IMR-90 (cell line): Measurements from ENCODE around the gene CSKMT. TPM values are rescaled to one million over a fixed set of nuclear protein-coding genes. Genes with fewer than 3 reads are reported as not detected.
A peak's percentile ranks its signal among the peaks of the same experiment; 100 is the strongest.

ENCODE experiments used
- ATAC-seq: fragments of 200-7000 bp; cut with Tn5 transposase; 2 replicates; pipeline ENCODE4 v1.9.1; 2020; ENCODE audit warnings: low read depth, mild to moderate bottlenecking, moderate library complexity
- BruUV-seq: library from RNA; stranded (reverse); fragments of 400-500 nt; replicated peaks from 2 replicates; lab custom pipeline; 2021; lab: Mats Ljungman, UMichigan
- CTCF ChIA-PET: fragments of 300-600 bp; formaldehyde crosslinking; extraction: SDS; loops from one replicate; lab custom pipeline; 2021; ENCODE audit warnings: antibody characterized with exemption; lab: Yijun Ruan, JAX
- POLR2A ChIA-PET: fragments of 300-600 bp; sonication (Branson Sonifier 250); formaldehyde crosslinking; loops from one replicate; lab custom pipeline; 2022; ENCODE audit warnings: antibody characterized with exemption; ENCODE audit not compliant: unreplicated experiment; lab: Charles Lee
- DNase-seq: peaks from one replicate; pipeline ENCODE4 v3.0.0; 2013
- H2AFZ ChIP-seq: replicated peaks from 2 replicates; pipeline ENCODE3; 2013; ENCODE audit warnings: low read length, mild to moderate bottlenecking; ENCODE audit not compliant: poor library complexity
- H2AK5ac ChIP-seq: 2 replicates; pipeline ENCODE4 v1.6.1; 2013; ENCODE audit warnings: low read depth, low read length, inconsistent platforms
- H2AK9ac ChIP-seq: replicated peaks from 2 replicates; pipeline ENCODE3; 2013; ENCODE audit warnings: mild to moderate bottlenecking, low read depth, low read length, moderate library complexity; ENCODE audit not compliant: poor library complexity
- H2BK120ac ChIP-seq: 2 replicates; pipeline ENCODE4 v1.6.1; 2013; ENCODE audit warnings: low read depth, low read length, inconsistent platforms
- H2BK15ac ChIP-seq: 3 replicates; pipeline ENCODE4 v1.6.1; 2013; ENCODE audit warnings: low read depth, low read length, inconsistent platforms
- H2BK20ac ChIP-seq: 2 replicates; pipeline ENCODE4 v1.6.1; 2013; ENCODE audit warnings: low read depth, mild to moderate bottlenecking, inconsistent platforms, low read length, moderate library complexity
- H2BK5ac ChIP-seq: 2 replicates; pipeline ENCODE4 v1.6.1; 2013; ENCODE audit warnings: mild to moderate bottlenecking, low read depth, low read length, inconsistent platforms; ENCODE audit not compliant: poor library complexity, severe bottlenecking
- H3K14ac ChIP-seq: replicated peaks from 2 replicates; pipeline ENCODE4 v1.6.1; 2013; ENCODE audit warnings: low read depth, low read length, inconsistent platforms
- H3K18ac ChIP-seq: 2 replicates; pipeline ENCODE4 v1.6.1; 2013; ENCODE audit warnings: low read depth, low read length, control low read depth
- H3K23ac ChIP-seq: 2 replicates; pipeline ENCODE4 v1.6.1; 2013; ENCODE audit warnings: low read depth, low read length, inconsistent platforms
- H3K27ac ChIP-seq: 2 replicates; pipeline ENCODE4 v1.5.1; 2013; ENCODE audit warnings: mild to moderate bottlenecking, control low read depth, low read length; ENCODE audit not compliant: insufficient read depth
- H3K27me3 ChIP-seq: 2 replicates; pipeline ENCODE4 v1.6.1; 2013; ENCODE audit warnings: low read length; ENCODE audit not compliant: control insufficient read depth, insufficient read depth
- H3K36me3 ChIP-seq: 2 replicates; pipeline ENCODE4 v1.6.1; 2013; ENCODE audit warnings: low read length, mixed read lengths; ENCODE audit not compliant: control insufficient read depth, insufficient read depth
- H3K4ac ChIP-seq: 2 replicates; pipeline ENCODE4 v1.6.1; 2013; ENCODE audit warnings: low read depth, low read length, inconsistent platforms
- H3K4me1 ChIP-seq: 2 replicates; pipeline ENCODE4 v1.6.1; 2013; ENCODE audit warnings: low read length, mixed read lengths; ENCODE audit not compliant: control insufficient read depth, insufficient read depth
- H3K4me2 ChIP-seq: 2 replicates; pipeline ENCODE4 v1.6.1; 2013; ENCODE audit warnings: low read depth, mild to moderate bottlenecking, control low read depth, low read length, moderate library complexity
- H3K4me3 ChIP-seq: 2 replicates; pipeline ENCODE4 v1.5.1; 2013; ENCODE audit warnings: low read depth, mild to moderate bottlenecking, control low read depth, low read length, moderate library complexity; ENCODE audit not compliant: insufficient read depth
- H3K56ac ChIP-seq: 2 replicates; pipeline ENCODE4 v1.6.1; 2013; ENCODE audit warnings: low read length, inconsistent platforms; ENCODE audit not compliant: insufficient read depth; ENCODE audit errors: extremely low read depth
- H3K79me1 ChIP-seq, 2 experiments: 2 replicates each; pipeline ENCODE4 v1.6.1; 2013; ENCODE audit warnings: low read length in 2 of 2, inconsistent platforms in 1 of 2, low read depth in 1 of 2
- H3K9ac ChIP-seq: 2 replicates; pipeline ENCODE4 v1.6.1; 2013; ENCODE audit warnings: low read depth, low read length, control low read depth
- H3K9me1 ChIP-seq: 2 replicates; pipeline ENCODE4 v1.6.1; 2013; ENCODE audit warnings: low read length, inconsistent platforms; ENCODE audit not compliant: insufficient read depth
- H3K9me3 ChIP-seq: 2 replicates; pipeline ENCODE4 v1.6.1; 2013; ENCODE audit warnings: low read length; ENCODE audit not compliant: control insufficient read depth, insufficient read depth
- H4K20me1 ChIP-seq: 2 replicates; pipeline ENCODE4 v1.6.1; 2013; ENCODE audit warnings: low read length, inconsistent platforms; ENCODE audit not compliant: insufficient read depth
- H4K5ac ChIP-seq: 2 replicates; pipeline ENCODE4 v1.6.1; 2013; ENCODE audit warnings: mild to moderate bottlenecking, low read depth, low read length, control low read depth
- H4K8ac ChIP-seq, 2 experiments: 2 replicates each; pipeline ENCODE4 v1.6.1; 2013; ENCODE audit warnings: low read depth in 2 of 2, low read length in 2 of 2, control low read depth in 1 of 2, inconsistent platforms in 1 of 2
- H4K91ac ChIP-seq: 2 replicates; pipeline ENCODE4 v1.6.1; 2013; ENCODE audit warnings: low read depth, low read length, inconsistent platforms; ENCODE audit not compliant: insufficient read depth
- BHLHE40 ChIP-seq: fragments of 150-350 bp; IDR thresholded peaks from 2 replicates; pipeline ENCODE4 v1.6.1; 2016; ENCODE audit warnings: mild to moderate bottlenecking, low read depth, low read length
- CEBPB ChIP-seq: IDR thresholded peaks from 2 replicates; pipeline ENCODE4 v1.6.1; 2012; ENCODE audit warnings: low read depth, low read length, improper control_type of control experiment
- POLR2A ChIP-seq: IDR thresholded peaks from 2 replicates; pipeline ENCODE4 v1.6.1; 2012; ENCODE audit warnings: mild to moderate bottlenecking, low read depth, low read length
- WGBS, 2 experiments: methylation state at CpG; one replicate each; pipeline versions ENCODE4 v1.1.5 to v1.1.7; 2013; ENCODE audit warnings: missing lambda C conversion rate in 2 of 2; ENCODE audit not compliant: insufficient read length in 1 of 2; ENCODE audit errors: extremely low coverage in 2 of 2; 5-methylcytosine and 5-hydroxymethylcytosine counted together
- dilution Hi-C: fragments of 300-500 bp; cut with HindIII; formaldehyde crosslinking; loops from one replicate; pipeline ENCODE4 v1.14.3; 2018; ENCODE audit warnings: low sequenced_read_pairs; ENCODE audit not compliant: unreplicated experiment
- in situ Hi-C: fragments of 300-500 bp; cut with MboI; formaldehyde crosslinking; loops from 3 replicates; pipeline ENCODE4 v1.14.3; 2019; ENCODE audit warnings: low sequenced_read_pairs, inconsistent platforms, mixed read lengths
- intact Hi-C: fragments of 100-400 bp; cut with micrococcal nuclease; formaldehyde crosslinking; loops from 2 replicates; pipeline ENCODE4 v1.10.0; 2022
- polyA plus RNA-seq, 3 experiments: library from polyadenylated mRNA; depleted of rRNA; stranded (reverse); fragments of >200 nt; gene quantifications; 2 replicates each; pipeline ENCODE4 v1.2.3, GENCODE V29; 2012; ENCODE audit warnings: low replicate concordance in 1 of 3
- total RNA-seq: library from RNA; depleted of rRNA; stranded (reverse); fragments of >200 nt; gene quantifications from 2 replicates; pipeline ENCODE4 v1.2.3, GENCODE V29; 2012
- TF ChIP-seq, protein P1 (sequence below): fragments of 150-350 bp; IDR thresholded peaks from 2 replicates; pipeline ENCODE4 v1.6.1; 2016; ENCODE audit warnings: low read depth, mild to moderate bottlenecking, low read length, moderate library complexity, borderline replicate concordance
- TF ChIP-seq, protein P2 (sequence below): fragments of 150-350 bp; IDR thresholded peaks from 2 replicates; pipeline ENCODE4 v1.6.1; 2017; ENCODE audit warnings: mild to moderate bottlenecking, antibody characterized with exemption, low read length, low read depth

The CSKMT gene
- total and polyA plus RNA-seq, 2 of the 4 experiments (the other 2 are of a cell fraction): 5.3 to 7.9 TPM

- DNase-seq: peak; percentile 83
Observed at GRCh38 chr11:62678770-62679696, 13.9 kb downstream of the CSKMT start, which contains the start of gene UBXN1. UBXN1 (minus strand) TSS chr11:62679073; CDS start chr11:62678923, 150 bp downstream.

More at GRCh38 chr11:62678770-62679696, 13.9 kb downstream of the CSKMT start, which contains the start of gene UBXN1:
- in situ Hi-C loops (no loop called here), intact Hi-C loops (loop anchor here (1.0 kb wide), 1 partner anchor 8 kb away; the partner anchor contains the start of gene UQCC3), dilution Hi-C loops (no loop called here)
- BruUV-seq: no TSS peak
- 0% methylated on average over 1 of the region's 55 CpGs; no CpG with 5 or more reads in 1 of the 2 experiments for WGBS, 2 experiments
- ATAC-seq: peak; percentile 73
- Histone ChIP-seq H3K14ac (peak within 1 kb of the TSS; percentile 90), H2BK20ac (peak within 1 kb of the TSS; percentile 44), H3K4ac (peak within 1 kb of the TSS; percentile 85), H2AFZ (peak within 1 kb of the TSS; percentile 97), H3K9me1 (peaks cover 4% of the 10 kb centered on the region; the same call in 1 of the 2 replicates), H4K5ac (peak within 1 kb of the TSS; percentile 99), H3K4me3 (peak within 1 kb of the TSS; percentile 94), H3K23ac (peak within 1 kb of the TSS; percentile 84), H2AK5ac (peak within 1 kb of the TSS; percentile 76), H2AK9ac (peak within 1 kb of the TSS; percentile 98), H4K91ac (peak within 1 kb of the TSS; percentile 92), H3K36me3 (peaks cover 15% of the 10 kb centered on the region), H4K8ac (peak within 1 kb of the TSS; percentile 97 to 98), H3K18ac (peak within 1 kb of the TSS; percentile 87), H4K20me1 (no peaks in the 10 kb centered on the region), H3K9me3 (no peaks in the 10 kb centered on the region), H3K79me1 (peaks cover 5 to 24% of the 10 kb centered on the region in 2 experiments; a peak in 3 of 4 replicates), H3K56ac (peak within 1 kb of the TSS; percentile 86), H3K4me2 (peak within 1 kb of the TSS; percentile 99), H2BK5ac (peak within 1 kb of the TSS; percentile 86), H3K9ac (peak within 1 kb of the TSS; percentile 96), H2BK120ac (peak within 1 kb of the TSS; percentile 70), H3K4me1 (peaks cover 8% of the 10 kb centered on the region), H2BK15ac (peak within 1 kb of the TSS; percentile 83; the same call in 1 of the 3 replicates), H3K27ac (peak within 1 kb of the TSS; percentile 96), H3K27me3 (no peaks in the 10 kb centered on the region)
- CTCF ChIA-PET: interaction anchor here (0.7 to 1.4 kb wide), 2 partner anchors 10 to 85 kb away, joined by 3 to 5 read pairs; partner anchors contain the start of gene LRRN4CL
- POLR2A ChIA-PET: interaction anchor here (1.5 kb wide), 1 partner anchor 14 kb away, joined by 10 read pairs; the partner anchor contains the start of genes C11orf98 and CSKMT
- TF ChIP-seq, protein P1, sequence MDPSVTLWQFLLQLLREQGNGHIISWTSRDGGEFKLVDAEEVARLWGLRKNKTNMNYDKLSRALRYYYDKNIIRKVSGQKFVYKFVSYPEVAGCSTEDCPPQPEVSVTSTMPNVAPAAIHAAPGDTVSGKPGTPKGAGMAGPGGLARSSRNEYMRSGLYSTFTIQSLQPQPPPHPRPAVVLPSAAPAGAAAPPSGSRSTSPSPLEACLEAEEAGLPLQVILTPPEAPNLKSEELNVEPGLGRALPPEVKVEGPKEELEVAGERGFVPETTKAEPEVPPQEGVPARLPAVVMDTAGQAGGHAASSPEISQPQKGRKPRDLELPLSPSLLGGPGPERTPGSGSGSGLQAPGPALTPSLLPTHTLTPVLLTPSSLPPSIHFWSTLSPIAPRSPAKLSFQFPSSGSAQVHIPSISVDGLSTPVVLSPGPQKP: no peak
- TF ChIP-seq POLR2A (peak; percentile 80), BHLHE40 (peak; percentile 55; the same call in 1 of the 2 replicates), CEBPB (peak; percentile 13; the same call in 1 of the 2 replicates)
- TF ChIP-seq, protein P2, sequence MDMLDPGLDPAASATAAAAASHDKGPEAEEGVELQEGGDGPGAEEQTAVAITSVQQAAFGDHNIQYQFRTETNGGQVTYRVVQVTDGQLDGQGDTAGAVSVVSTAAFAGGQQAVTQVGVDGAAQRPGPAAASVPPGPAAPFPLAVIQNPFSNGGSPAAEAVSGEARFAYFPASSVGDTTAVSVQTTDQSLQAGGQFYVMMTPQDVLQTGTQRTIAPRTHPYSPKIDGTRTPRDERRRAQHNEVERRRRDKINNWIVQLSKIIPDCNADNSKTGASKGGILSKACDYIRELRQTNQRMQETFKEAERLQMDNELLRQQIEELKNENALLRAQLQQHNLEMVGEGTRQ: peak; percentile 98
